CD4-positive, alpha-beta T cell (primary cell): Measurements from ENCODE around the gene TNXB. TPM values are rescaled to one million over a fixed set of nuclear protein-coding genes. Genes with fewer than 3 reads are reported as not detected.

Experiments
- ATAC-seq: fragments of 200-7000 bp; cut with Tn5 transposase; one replicate; pipeline ENCODE4 v1.10.0; 2022; ENCODE audit warnings: mild to moderate bottlenecking; ENCODE audit not compliant: poor library complexity
- CTCF ChIA-PET: fragments of 350-600 bp; sonication (Branson Sonifier 250); formaldehyde crosslinking; loops from one replicate; lab custom pipeline; 2021; ENCODE audit warnings: antibody characterized with exemption, inconsistent platforms; lab: Charles Lee
- POLR2A ChIA-PET: fragments of 350-600 bp; sonication (Branson Sonifier 250); formaldehyde crosslinking; loops from one replicate; lab custom pipeline; 2021; ENCODE audit warnings: antibody characterized with exemption, inconsistent platforms; lab: Charles Lee
- DNase-seq, 14 experiments: peaks; one replicate each; pipeline ENCODE4 v3.0.0-alpha.2; 2013 to 2020; ENCODE audit warnings: mixed read lengths in 2 of 14
- H3K27ac ChIP-seq, 2 donors: one replicate each; pipeline versions ENCODE4 v1.5.1 to v1.7.0; 2013; ENCODE audit warnings: low read length in 2 of 2, low read depth in 1 of 2, mild to moderate bottlenecking in 1 of 2
- H3K27me3 ChIP-seq, 2 experiments: 1 replicate in 1 of 2; 2 replicates in 1 of 2; pipeline versions ENCODE4 v1.6.1 to v1.7.0; 2013; ENCODE audit warnings: low read length in 2 of 2, control low read depth in 1 of 2, mild to moderate bottlenecking in 1 of 2, moderate library complexity in 1 of 2; ENCODE audit not compliant: insufficient read depth in 2 of 2, control insufficient read depth in 1 of 2
- H3K36me3 ChIP-seq: one replicate; pipeline ENCODE4 v1.6.1; 2013; ENCODE audit warnings: low read length, control low read depth; ENCODE audit not compliant: insufficient read depth
- H3K4me1 ChIP-seq: one replicate; pipeline ENCODE4 v1.6.1; 2013; ENCODE audit warnings: low read length, control low read depth; ENCODE audit not compliant: insufficient read depth
- H3K4me3 ChIP-seq: one replicate; pipeline ENCODE4 v1.5.1; 2013; ENCODE audit warnings: mild to moderate bottlenecking, low read length, moderate library complexity
- H3K9me3 ChIP-seq, 2 experiments: 1 replicate in 1 of 2; 2 replicates in 1 of 2; pipeline versions ENCODE4 v1.6.1 to v1.7.0; 2013; ENCODE audit warnings: low read length in 2 of 2, mild to moderate bottlenecking in 2 of 2, control low read depth in 1 of 2, moderate library complexity in 1 of 2; ENCODE audit not compliant: control insufficient read depth in 1 of 2, insufficient read depth in 1 of 2
- H3K27ac Mint-ChIP-seq: one replicate; pipeline ENCODE4 v1.8.0; 2020; ENCODE audit warnings: mixed read lengths
- H3K27me3 Mint-ChIP-seq: one replicate; pipeline ENCODE4 v1.8.0; 2021; ENCODE audit warnings: mixed read lengths
- H3K36me3 Mint-ChIP-seq: one replicate; pipeline ENCODE4 v1.8.0; 2021; ENCODE audit warnings: low read depth, mixed read lengths
- H3K4me1 Mint-ChIP-seq: one replicate; pipeline ENCODE4 v1.8.0; 2021; ENCODE audit warnings: low read depth, mixed read lengths
- H3K4me3 Mint-ChIP-seq: one replicate; pipeline ENCODE4 v1.8.0; 2020; ENCODE audit warnings: mild to moderate bottlenecking, mixed read lengths
- H3K9me3 Mint-ChIP-seq: one replicate; pipeline ENCODE4 v1.8.0; 2020; ENCODE audit warnings: mixed read lengths
- intact Hi-C, 2 experiments: fragments of 100-400 bp; cut with DNase I in 1 of 2; cut with micrococcal nuclease in 1 of 2; formaldehyde crosslinking; loops; one replicate each; pipeline versions ENCODE4 v1.15.1 to v1.9.0; 2023 to 2025; cut with DNase I, micrococcal nuclease
- total RNA-seq, 174 experiments: library from RNA in 2 of 174; stranded (reverse) in 2 of 174; gene quantifications; one replicate each; pipeline ENCODE4 v1.2.3 and lab custom pipeline; 2021 to 2026
- TF ChIP-seq, protein P1 (sequence below): fragments of 200-600 bp; IDR thresholded peaks from one replicate; pipeline ENCODE4 v1.8.0; 2022; ENCODE audit warnings: antibody characterized with exemption, mild to moderate bottlenecking

TNXB gene
- total RNA-seq, 2 experiments from 2014 or later, result 8.3 to 9.0 TPM

DNA sequence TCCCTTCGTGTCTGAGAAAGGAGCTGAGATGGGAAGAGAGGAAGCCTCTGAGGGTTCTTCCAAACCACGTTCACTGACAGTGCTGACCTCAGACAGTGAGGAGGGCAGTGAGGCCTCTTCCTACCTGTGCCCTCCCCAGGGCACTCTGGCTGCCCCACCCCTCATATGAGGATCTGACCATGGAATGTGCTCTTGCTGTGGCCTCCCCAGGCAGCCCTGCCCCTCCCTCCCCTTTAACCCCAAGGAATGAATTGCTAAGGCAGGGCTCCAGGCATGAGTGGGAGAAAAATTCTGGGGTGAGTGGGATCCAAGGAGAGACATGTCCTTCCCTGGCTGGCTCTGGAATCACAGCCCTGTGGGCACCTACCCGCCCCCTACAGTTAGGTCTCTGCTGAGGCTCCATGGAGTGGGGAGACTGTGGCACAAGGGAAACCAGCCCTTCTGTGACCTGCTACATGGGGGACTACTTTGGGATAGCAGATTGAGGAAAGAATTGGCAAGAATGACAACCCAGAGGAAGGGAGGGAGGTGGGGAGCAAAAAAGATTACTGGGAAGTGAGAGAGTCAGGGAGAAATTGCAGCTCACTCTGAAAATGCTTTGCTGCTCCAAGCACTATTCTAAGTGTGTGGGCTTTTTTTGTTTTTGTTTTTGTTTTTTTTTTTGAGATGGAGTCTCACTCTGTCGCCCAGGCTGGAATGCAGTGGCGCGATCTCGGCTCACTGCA is 29.4 kb downstream of the TNXB start:
- TF ChIP-seq, protein P1, sequence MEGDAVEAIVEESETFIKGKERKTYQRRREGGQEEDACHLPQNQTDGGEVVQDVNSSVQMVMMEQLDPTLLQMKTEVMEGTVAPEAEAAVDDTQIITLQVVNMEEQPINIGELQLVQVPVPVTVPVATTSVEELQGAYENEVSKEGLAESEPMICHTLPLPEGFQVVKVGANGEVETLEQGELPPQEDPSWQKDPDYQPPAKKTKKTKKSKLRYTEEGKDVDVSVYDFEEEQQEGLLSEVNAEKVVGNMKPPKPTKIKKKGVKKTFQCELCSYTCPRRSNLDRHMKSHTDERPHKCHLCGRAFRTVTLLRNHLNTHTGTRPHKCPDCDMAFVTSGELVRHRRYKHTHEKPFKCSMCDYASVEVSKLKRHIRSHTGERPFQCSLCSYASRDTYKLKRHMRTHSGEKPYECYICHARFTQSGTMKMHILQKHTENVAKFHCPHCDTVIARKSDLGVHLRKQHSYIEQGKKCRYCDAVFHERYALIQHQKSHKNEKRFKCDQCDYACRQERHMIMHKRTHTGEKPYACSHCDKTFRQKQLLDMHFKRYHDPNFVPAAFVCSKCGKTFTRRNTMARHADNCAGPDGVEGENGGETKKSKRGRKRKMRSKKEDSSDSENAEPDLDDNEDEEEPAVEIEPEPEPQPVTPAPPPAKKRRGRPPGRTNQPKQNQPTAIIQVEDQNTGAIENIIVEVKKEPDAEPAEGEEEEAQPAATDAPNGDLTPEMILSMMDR, result no peak
- H3K27me3 ChIP-seq, result peaks cover 0 to 3% of the 10 kb centered on the region in 2 experiments
- POLR2A ChIA-PET, result no interaction called here

GRCh38 chr6:32076321-32076809 is 32.8 kb downstream of the TNXB start:
- Mint-ChIP-seq H3K27me3 (no peaks in the 10 kb centered on the region), H3K27ac (no peak overlapping the region), H3K9me3 (no peaks in the 10 kb centered on the region), H3K4me1 (no peaks in the 10 kb centered on the region), H3K36me3 (no peaks in the 10 kb centered on the region), H3K4me3 (no peak overlapping the region)
- Histone ChIP-seq H3K36me3 (no peaks in the 10 kb centered on the region), H3K4me1 (no peaks in the 10 kb centered on the region), H3K9me3 (no peaks in the 10 kb centered on the region), H3K4me3 (no peak overlapping the region), H3K27ac (no peak overlapping the region), H3K27me3 (no peaks in the 10 kb centered on the region)
- POLR2A ChIA-PET, result no interaction called here
- TF ChIP-seq, protein P1, result no peak
- ATAC-seq (no peak), DNase-seq (no peak)
- intact Hi-C loops, result no loop called here
- CTCF ChIA-PET, result no interaction called here

More for the DNA sequence above, 29.4 kb downstream of the TNXB start:
- ATAC-seq (no peak), DNase-seq (no peak)
- Histone ChIP-seq H3K27ac (no peak overlapping the region), H3K4me3 (no peak overlapping the region), H3K9me3 (no peaks in the 10 kb centered on the region), H3K4me1 (no peaks in the 10 kb centered on the region), H3K36me3 (no peaks in the 10 kb centered on the region)
- H3K27ac Mint-ChIP-seq, result no peak overlapping the region
- no peaks in the 10 kb centered on the region for H3K9me3 Mint-ChIP-seq
- H3K4me1 Mint-ChIP-seq, result no peaks in the 10 kb centered on the region
- no peaks in the 10 kb centered on the region for H3K36me3 Mint-ChIP-seq
- peaks cover 2% of the 10 kb centered on the region for H3K27me3 Mint-ChIP-seq
- CTCF ChIA-PET, result no interaction called here
- intact Hi-C loops, result no loop called here
- H3K4me3 Mint-ChIP-seq, result no peak overlapping the region

- Histone ChIP-seq H3K4me1 (no peaks in the 10 kb centered on the region), H3K4me3 (no peak overlapping the region), H3K27me3 (no peaks in the 10 kb centered on the region), H3K27ac (no peak overlapping the region), H3K36me3 (no peaks in the 10 kb centered on the region), H3K9me3 (no peaks in the 10 kb centered on the region)
- no peak for DNase-seq
- TF ChIP-seq, protein P1, result no peak
- Mint-ChIP-seq H3K27me3 (no peaks in the 10 kb centered on the region), H3K9me3 (no peaks in the 10 kb centered on the region), H3K27ac (no peak overlapping the region), H3K4me1 (no peaks in the 10 kb centered on the region), H3K4me3 (no peak overlapping the region), H3K36me3 (no peaks in the 10 kb centered on the region)
- intact Hi-C loops, result no loop called here
- CTCF ChIA-PET, result no interaction called here
- no peak for ATAC-seq
- POLR2A ChIA-PET, result no interaction called here
These were observed 33.4 kb downstream of the TNXB start for GRCh38 chr6:32075781-32076180.
